ENCODE measurements around the gene ARHGEF12.

ARHGEF12 gene

DNA sequence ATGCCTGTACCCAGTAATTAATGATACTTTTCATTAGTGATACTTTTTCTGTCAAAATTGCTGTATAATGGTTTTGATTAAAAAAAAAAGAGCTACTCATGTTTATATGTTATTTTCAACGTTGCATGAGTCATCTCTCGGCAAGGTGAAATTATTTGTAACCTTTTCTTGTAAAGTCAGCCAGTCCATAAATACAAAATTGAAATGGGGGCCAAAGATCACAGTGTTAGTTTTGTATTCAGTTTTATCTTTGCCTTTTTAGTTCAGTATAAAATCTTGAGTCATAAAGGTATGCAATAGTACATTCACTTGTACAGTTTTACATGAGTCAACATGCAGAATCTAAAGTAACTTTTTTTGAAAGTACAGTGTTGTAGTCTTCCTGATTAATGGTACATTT is 4.3 kb downstream of the ARHGEF12 start:
- no peak for DNase-seq (ENCODE audit: low read depth in 1 of 2, low spot score in 1 of 2)

DNA sequence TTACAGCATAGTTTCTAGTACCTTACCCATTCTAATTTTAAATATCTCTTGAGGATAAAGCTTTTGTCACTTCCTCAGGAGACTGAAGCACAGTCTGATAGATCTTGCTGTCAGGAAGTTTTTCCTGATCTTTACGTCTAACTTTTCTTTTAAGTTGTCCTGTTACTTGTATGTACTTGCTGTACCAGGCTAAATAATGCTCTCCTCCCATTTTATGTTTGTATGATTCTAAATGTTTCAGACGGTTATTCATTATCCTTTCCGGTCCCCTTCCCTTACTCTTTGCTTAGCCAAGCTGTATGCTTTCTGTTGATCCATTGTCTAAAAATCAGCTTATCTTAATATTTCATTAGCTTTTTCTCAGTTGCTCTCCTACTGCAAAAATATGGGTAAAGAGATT is 6.0 kb downstream of the ARHGEF12 start:
- no peak for DNase-seq (ENCODE audit: low read depth in 1 of 2, low spot score in 1 of 2)

DNA sequence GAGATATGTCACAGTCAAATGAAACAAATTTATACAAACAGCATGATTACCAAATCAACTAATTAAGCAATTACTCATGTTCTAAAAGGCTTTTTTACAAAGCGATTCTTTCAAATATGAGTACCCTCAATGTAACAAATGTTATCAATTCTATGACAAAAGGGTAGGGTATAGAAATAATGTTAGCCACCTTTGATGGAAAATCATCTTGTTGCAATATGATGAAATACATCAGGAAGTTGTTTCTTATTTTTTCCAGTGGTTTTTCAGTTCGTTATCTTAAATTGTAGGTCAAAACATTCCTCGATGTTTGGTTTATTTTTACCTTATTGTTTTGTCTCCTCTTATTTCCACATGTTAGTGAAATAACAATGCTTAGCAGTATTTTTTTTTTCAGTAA is 6.5 kb downstream of the ARHGEF12 start:
- DNase-seq (ENCODE audit: low read depth in 1 of 2, low spot score in 1 of 2): no peak

DNA sequence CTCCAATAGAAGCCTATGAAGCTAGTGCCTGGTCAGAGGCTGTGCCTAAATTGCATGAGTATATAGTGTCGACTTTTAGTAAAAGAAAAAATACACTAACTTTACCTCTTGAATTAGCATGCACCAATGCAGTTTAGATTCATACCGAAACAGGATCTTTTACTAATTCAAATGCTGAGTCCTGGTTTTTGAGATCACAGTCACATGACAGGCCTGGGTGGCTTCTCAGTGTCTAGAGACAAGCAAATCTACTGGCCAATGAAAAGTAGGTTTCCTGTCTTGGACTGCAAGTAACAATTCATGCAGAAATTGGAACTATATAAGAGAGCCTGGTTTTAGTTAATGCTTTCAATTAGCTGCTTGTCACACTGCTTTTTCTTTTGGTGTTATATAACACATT is 7.2 kb downstream of the ARHGEF12 start:
- DNase-seq (ENCODE audit: low read depth in 1 of 2, low spot score in 1 of 2): no peak

DNA sequence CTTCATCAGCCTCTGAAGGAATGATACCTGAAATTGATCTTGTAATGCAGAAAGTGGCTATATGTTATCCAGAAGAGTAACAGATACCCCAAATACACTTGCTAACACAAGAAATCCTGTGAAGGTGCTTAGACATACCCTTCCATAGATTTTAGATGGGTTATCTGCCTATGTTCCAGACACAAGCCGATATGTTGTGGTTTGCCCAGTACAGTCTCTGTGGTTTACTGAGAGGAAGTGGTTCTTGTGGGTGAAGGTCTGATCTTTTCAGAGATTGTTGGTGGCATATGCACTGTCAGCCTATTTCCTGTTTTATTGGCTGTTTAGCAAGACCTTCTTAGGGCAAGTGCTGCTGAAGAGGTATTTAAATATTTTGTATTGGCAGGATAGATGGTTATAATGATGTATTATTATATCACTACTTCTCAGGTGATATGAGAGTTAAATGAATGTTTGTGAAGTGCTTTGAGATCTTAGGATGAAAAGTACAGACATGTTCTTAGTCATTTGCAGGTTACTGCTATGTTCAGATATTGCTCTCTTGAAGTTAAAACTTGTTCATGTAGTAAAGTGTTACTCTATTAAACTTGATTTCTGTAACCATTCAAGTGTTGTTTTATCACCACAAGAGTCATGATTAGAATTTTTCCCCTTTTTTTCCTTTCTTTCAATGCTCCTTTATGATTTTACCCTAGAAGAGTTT is 8.2 kb downstream of the ARHGEF12 start:
- no peak for DNase-seq (ENCODE audit: low read depth in 1 of 2, low spot score in 1 of 2)

DNA sequence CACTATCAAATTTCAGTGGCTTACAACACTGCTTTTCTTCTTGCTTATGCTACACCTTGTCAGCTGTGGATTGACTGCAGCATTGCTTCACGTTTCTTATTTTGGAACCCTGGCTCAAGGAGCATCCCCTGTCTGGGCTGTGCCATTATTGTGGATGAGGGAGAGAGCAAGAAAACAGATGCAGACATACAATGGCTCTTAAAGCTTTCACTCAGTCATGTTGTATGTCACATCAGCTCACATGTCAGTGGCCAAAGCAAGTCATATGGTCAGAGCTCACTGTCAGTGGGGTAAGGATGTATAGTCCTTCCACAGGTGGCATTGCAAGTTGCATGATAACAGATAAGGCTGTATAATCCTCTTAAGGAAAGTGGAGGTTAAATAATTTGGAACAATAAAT is 10.0 kb downstream of the ARHGEF12 start:
- no peak for DNase-seq (ENCODE audit: low read depth in 1 of 2, low spot score in 1 of 2)

DNA sequence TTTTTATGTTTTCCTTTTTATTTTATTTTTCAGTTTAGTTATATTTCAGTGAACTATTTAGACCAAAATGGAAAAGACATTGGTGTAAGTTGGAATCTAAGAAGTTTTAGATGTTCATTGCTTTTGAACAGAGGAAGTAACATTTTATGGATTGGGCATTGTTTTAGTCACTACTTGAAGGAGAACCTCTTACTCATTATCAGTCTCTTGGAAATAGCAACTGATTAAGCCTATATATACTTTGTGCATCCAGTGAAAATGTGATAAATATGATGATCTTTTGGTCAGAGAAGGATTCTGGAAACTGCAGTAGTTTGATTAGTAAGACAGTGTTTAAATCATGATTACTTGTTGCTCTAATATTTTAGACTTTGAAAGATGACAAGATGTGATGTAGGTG is 14.4 kb downstream of the ARHGEF12 start:
- no peak for DNase-seq (ENCODE audit: low read depth in 1 of 2, low spot score in 1 of 2)

DNA sequence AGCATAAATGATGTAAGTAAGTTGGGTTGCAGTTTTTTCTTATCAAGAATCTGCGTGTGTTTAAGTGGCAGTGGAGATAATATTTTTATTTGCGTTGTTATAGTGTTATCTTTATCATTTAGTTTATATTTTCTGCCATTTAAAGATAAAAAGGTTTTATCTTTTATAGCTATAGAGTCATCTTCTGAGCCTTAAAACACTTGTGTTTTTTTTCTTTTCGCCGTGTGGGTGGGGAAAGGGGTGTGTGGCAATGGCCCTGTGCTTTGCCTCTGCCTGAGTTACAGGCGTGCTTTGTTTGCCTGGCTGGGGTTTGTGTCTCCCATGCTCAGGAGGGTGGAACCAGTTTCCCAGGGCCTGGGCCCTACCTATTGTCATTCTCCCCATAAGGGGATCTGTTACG is 16.2 kb downstream of the ARHGEF12 start:
- no peak for DNase-seq (ENCODE audit: low read depth in 1 of 2, low spot score in 1 of 2)

DNA sequence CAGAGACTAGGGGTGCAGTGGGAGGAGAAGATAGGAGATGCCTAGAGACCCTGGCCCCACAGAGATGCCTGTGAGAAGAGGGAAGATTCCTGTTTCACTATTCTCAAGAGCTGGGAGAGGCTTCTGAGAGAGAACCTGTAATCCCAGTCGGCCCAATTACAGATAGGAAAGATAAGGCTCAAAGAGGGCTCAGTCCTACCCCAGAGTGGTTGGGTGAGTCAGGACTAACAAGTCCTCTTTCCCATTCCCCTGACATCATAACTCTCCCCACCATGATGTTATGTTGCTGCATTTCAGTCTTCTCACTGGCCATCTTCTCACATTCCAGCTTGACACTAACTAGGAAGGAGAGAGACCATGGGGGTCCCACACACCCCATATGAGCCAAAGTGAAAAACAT is 17.9 kb downstream of the ARHGEF12 start:
- DNase-seq (ENCODE audit: low read depth in 1 of 2, low spot score in 1 of 2): no peak

DNA sequence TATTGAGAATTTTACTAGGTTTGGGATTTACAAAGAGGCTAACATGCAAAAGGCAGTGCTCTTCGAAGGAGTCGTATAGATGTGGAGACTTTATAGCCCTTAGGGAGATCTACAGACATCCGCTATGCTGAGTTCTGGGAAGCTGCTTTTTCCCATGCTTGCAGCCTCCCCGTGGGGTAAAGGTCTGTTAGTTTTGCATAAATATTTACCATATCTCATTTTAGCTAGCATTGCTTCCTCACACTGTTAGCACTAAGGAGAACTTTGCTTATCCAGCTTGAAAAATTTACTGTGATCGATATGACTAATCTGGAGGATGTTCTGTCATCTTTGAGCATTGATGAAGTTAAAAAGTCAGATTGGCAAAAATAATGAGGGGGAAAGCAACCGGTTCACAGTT is 18.6 kb downstream of the ARHGEF12 start:
- DNase-seq (ENCODE audit: low read depth in 1 of 2, low spot score in 1 of 2): no peak

DNA sequence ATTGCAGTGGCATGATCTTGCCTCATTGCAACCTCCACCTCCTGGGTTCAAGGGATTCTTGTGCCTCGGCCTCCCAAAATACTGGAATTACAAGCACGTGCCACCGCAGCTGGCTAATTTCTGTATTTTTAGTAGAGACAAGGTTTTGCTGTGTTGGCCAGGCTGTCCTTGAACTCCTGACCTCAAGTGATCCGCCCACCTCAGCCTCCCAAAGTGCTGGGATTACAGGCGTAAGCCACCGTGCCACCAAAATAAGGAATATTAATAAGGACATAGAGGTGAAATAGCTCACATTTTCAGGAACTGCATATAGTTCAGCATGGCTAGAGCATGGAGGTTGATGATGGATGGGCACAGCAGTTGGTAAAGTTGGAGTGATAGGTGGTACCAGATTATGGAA is 21.4 kb downstream of the ARHGEF12 start:
- no peak for DNase-seq (ENCODE audit: low read depth in 1 of 2, low spot score in 1 of 2)

DNA sequence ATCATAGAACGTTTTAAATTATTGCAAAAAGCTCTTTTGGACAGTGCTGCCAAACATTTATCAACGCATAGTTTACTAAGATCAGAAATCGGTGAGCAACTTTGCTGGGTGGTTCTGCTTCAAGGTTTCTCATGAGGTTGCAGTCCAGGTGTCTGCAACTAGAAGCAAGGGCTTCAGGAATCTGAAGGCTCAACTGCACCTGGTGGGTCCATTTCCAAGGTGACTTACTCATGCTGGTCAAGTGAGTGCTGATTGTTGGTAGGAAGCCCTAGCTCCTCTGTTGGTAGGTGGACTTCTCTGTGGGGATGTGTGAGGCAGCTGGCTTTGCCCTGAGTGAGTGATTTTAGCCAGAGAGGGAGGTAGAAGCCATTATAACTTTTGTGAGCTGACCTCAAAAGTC is 22.5 kb downstream of the ARHGEF12 start:
- no peak for DNase-seq (ENCODE audit: low read depth in 1 of 2, low spot score in 1 of 2)

DNA sequence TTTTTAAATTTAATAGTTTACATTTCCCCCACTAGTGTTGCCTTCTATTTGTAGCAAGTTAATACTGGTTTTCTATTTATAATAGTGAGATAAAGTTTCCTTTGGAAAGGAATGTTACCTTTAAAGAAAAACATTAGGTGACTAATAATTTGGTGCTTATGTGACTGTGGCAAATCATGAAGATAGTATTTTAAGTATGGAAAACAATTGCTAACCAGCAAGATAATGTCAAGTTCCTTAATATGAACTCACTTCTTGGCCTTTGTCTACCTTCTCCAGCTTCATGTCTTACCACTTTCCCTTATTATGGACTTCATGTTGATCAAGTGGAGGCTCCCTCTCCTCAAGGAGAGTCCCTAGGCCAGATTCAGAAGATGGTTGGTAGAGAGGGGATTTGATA is 27.2 kb downstream of the ARHGEF12 start:
- DNase-seq (ENCODE audit: low read depth in 1 of 2, low spot score in 1 of 2): no peak

DNA sequence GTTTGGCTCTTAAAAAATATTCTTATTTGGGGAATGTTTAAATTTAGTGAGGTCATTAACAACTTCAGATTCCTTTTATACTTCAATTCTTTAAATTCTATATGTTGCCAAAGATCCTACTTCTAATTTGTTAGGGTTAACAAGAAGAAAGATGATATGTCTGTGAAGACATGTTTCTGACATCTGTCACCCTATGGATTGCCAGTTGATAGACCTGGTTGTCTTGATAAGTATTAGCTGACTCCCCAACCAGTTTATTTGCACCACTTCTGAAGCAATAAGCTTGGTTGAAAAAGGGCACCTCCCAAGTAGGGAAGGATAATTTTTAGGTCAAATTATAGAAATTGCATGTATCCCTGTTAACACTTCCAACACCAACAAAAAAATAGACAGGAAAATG is 29.3 kb downstream of the ARHGEF12 start:
- DNase-seq (ENCODE audit: low read depth in 1 of 2, low spot score in 1 of 2): no peak

DNA sequence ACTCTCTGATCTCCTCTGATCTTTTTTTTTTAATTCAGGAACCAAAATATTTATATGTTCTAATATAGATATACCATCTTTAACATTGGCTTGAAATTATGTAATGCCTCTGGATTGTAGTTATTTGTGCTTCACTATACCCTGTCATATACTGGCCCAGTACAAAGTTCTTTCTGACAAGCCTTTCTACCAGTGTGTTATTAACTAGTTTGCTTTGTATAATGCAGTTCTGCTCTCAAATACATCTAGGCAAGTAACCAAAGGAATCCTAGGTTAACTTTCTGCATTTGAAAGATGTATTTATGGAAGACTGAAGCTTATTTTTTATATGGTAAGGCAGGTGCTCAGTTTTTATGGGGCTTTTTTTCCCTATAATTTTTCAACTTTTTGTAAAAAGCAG is 36.1 kb downstream of the ARHGEF12 start:
- no peak for DNase-seq (ENCODE audit: low read depth in 1 of 2, low spot score in 1 of 2)

DNA sequence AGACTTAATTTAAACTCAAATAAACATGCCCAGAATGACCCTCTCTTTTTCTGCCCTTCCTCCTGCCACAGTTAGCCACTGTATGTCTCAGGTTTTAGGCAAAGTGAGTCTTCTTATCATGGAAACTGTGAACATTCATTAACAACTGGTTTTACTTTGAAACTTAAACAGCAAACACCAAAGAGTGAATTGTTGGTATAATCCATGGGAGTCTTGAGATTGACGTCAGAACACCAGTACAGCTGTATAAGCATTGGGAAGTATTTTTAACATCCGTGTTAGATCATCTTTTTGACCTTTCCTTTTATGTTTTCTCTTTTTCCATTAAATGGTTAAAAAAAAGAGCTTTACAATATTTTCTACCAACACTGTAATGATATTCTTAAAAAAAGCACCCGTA is 38.9 kb downstream of the ARHGEF12 start:
- no peak for DNase-seq (ENCODE audit: low read depth in 1 of 2, low spot score in 1 of 2)

DNA sequence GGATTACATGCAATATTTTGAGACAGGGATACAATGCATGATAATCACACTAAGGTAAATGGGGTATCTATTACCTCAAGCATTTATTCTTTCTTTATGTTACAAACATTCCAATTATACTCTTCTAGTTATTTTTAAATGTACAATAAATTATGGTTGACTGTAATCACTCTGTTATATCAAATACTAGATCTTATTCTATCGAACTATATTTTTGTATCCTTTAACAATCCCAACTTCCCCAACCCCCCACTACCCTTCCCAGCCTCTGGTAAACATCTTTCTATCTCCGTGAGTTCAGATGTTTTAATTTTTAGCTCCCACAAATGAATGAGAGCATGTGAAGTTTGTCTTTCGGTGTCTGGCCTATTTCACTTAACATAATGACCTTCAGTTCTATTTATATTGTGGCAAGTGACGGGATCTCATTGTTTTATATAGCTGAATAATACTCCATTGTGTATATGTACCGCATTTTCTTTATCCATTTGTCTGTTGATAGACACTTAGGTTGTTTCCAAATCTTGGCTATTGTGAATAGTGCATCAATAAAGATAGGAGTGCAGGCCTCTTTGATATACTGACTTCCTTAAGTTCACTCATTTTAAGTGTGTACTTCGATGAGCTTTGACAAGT is 40.5 kb downstream of the ARHGEF12 start:
- no peak for DNase-seq (ENCODE audit: low read depth in 1 of 2, low spot score in 1 of 2)

DNA sequence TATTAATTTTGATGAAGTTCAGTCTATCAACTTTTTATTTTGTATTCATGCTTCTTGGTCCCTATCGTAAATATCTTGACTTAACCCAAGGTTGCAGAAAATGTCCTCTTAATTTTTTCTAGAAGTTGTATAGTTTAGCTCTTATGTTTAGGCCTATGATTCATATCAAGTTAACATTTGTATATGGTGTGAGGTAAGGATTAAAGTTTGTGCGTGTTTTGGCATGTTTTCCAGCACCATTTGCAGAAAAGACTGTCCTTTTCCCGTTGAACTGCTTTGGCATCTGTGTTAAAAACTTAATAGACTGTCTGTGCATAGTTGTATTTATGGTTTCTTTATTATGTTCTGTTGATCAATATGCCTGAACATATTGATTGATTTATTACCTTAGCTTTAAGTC is 42.3 kb downstream of the ARHGEF12 start:
- no peak for DNase-seq (ENCODE audit: low read depth in 1 of 2, low spot score in 1 of 2)

DNA sequence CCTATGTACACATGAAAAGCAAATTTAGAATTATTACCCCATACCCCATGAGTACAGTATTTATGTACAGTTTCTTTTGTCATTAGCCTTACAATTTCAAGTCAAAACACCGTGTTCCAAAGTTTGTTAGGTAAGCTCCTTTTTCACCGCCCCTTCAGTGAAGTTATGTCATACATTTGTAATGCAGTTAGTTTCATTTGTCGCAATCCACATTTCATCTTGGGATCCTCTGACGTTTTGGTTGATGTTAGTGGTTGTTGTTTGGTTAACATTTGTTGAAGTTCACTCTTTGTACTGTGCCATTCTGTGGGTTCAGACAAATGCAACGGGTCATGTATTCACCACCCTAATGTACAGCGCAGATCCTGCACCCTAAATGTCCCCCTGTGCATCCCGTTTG is 45.2 kb downstream of the ARHGEF12 start:
- DNase-seq (ENCODE audit: low read depth in 1 of 2, low spot score in 1 of 2): no peak

DNA sequence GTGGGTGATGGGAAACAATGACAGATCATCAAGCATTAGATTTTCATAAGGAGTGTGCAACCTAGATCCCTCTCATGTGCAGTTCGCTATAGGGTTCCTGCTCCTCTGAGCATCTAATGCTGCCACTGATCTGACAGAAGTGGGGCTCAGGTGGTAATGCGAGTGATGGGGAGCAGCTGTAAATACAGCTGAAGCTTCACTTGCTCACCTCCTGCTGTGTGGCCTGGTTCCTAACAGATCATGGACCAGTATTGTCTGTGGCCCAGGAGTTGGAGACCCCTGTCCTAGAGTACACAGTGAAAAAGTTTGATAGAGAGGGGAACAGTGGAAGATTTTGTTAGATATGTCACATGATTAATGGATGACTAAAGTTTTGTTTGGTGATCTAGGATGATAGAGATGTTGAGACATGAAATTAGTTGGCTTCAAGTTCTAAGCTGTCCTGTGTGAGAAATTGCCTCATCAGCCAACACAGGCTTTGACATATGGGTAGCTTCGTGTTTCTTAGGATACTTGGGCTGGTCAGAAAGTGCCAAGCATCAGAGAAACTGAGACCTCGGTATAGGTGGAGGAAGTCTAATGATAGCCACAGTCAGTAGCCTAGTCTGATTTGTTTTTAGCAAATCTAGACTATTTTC is 47.4 kb downstream of the ARHGEF12 start:
- DNase-seq (ENCODE audit: low read depth in 1 of 2, low spot score in 1 of 2): no peak

DNA sequence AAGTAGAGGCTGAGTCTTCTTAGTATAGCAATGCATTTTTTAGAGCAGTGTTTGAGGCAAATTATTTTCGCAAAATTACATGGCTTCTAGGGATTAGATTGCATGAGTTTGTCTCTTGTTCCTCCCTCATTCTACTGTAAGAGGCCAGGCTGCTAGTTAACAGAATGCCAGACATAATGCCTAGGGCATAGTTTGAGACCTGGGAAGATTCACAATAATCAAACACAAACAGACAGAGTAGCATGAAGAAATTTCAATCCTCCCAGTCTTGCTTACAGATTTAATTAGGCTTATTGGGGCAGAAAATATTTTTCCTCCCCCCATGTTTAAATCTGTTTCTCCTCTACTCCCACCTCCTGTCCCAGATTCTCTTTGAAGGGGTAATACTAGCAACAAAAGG is 48.3 kb downstream of the ARHGEF12 start:
- no peak for DNase-seq (ENCODE audit: low read depth in 1 of 2, low spot score in 1 of 2)

DNA sequence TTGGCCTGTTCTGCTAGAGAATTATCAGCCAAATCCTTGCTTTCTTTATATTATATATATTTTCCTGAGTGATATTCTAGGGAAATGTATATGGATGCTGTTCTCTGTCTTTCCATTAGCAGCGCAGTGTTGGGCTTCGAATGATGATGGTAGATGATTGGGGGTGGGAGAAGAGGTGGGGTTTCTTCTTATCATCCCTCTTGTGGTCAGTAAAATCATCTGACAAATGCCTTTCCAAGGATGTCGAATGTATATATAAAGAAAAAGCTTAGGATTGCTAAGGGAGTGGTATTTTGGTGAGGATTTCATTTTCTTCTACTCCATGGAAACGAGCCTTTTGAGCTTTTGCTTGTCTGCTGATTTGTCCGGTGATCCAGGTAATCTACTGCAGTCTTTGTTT is 48.9 kb downstream of the ARHGEF12 start:
- no peak for DNase-seq (ENCODE audit: low read depth in 1 of 2, low spot score in 1 of 2)

DNA sequence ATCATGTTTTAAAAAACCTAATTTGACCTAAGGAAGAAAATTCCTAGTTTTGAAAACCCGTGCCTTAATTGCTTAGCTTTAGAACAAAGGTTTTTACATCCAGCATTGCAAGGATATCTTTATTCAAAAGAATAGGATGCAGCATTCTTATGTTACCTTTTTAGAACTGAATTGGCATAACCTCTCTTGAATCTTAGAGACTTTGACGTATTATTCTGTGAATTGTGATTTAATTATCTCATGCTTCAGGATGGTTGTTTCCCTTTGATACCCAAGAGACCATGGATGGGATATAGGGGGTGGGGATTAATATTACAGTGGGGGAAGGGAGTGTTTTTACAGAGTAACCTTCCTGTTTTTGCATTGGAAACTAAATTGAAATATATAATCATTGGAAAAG is 49.4 kb downstream of the ARHGEF12 start:
- DNase-seq (ENCODE audit: low read depth in 1 of 2, low spot score in 1 of 2): no peak

All from activated T-helper 1 cell treated with anti-CD3 and anti-CD28 coated beads, Interleukin-2, amount 50 U/mL, for 16 hours (primary cell).